ENCODE results near the gene SH3GL2.

- TF ChIP-seq CTCF (conservative IDR thresholded peaks at IDR 0.05; ENCODE audit: low read length): no peak
- TF ChIP-seq EZH2phosphoT487 (IDR thresholded peaks at IDR 0.05; ENCODE audit: borderline replicate concordance): no peak
Measured at GRCh38 chr9:17739736-17740135, 160.9 kb downstream of the SH3GL2 start.
